ENCODE measurements around the gene NT5DC1.

GRCh38 chr6:116133453-116133852 is 32.8 kb downstream of the NT5DC1 start:
- TF ChIP-seq CTCF (IDR thresholded peaks at IDR 0.05; ENCODE audit: poor library complexity, severe bottlenecking) (no peak), EZH2 (IDR thresholded peaks at IDR 0.05; ENCODE audit: borderline replicate concordance, insufficient read depth, low read length, poor library complexity, severe bottlenecking) (no peak), TAF1 (IDR thresholded peaks at IDR 0.05; ENCODE audit: low read depth) (no peak), RAD21 (conservative IDR thresholded peaks at IDR 0.05) (no peak), EP300 (conservative IDR thresholded peaks at IDR 0.05; ENCODE audit: poor library complexity, severe bottlenecking) (no peak), POLR2AphosphoS5 (IDR thresholded peaks at IDR 0.05) (no peak), SMC3 (conservative IDR thresholded peaks at IDR 0.05; ENCODE audit: poor library complexity) (no peak), REST (IDR thresholded peaks at IDR 0.05; ENCODE audit: borderline replicate concordance) (no peak)
